Measurements from ENCODE around the gene KLHL17.

- TF ChIP-seq CTCF (optimal IDR thresholded peaks at IDR 0.05 in 1 of 3, IDR thresholded peaks at IDR 0.05 in 1 of 3, conservative IDR thresholded peaks at IDR 0.05 in 1 of 3; ENCODE audit: extremely low read depth in 1 of 3, insufficient read depth in 2 of 3, low read length in 3 of 3) (peak in 2 of 3 experiments; percentile 23 to 70), EZH2 (IDR thresholded peaks at IDR 0.05; ENCODE audit: low read length) (no peak)
Observed at GRCh38 chr1:1014799-1015681, 54.7 kb downstream of the KLHL17 start.
